Measurements from ENCODE around the gene TDRD5.

TDRD5 gene, protein sequence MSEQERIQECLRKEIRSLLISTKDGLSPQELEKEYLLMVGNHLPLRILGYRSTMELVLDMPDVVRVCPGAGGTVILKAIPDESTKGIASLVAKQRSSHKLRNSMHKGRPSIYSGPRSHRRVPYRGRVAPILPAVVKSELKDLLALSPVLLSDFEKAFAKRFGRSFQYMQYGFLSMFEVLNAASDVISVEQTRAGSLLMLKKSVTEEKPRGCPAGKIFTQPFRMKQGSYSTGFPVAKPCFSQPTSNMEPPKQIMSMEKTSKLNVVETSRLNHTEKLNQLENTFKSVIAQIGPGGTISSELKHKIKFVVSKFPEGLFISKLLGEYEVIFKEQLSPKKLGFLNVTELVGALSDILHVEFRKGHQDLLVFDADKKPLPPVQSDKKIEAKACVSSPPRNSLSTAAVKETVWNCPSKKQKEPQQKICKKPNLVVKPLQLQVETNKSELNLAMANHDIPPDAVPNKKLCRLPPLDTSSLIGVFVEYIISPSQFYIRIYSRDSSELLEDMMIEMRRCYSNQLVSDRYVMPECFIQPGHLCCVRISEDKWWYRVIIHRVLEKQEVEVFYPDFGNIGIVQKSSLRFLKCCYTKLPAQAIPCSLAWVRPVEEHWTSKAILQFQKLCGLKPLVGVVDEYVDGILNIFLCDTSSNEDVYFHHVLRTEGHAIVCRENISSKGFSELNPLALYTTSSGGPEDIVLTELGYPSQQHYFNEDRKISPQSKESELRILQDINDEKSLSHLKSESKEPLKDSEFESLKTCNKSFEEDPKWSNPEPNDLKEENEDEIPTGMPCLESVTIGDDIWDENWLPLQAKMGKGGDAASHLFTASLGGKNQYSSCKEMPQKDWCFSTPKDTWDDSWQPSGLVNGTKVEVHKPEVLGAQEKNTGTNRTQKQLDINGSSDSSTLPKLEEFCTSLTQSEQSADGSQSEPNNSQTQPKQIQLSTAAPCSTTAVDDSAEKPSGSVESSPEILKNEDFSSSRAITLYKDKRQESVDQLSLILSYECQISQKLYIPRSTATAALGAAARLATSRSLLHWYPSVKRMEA

DNA sequence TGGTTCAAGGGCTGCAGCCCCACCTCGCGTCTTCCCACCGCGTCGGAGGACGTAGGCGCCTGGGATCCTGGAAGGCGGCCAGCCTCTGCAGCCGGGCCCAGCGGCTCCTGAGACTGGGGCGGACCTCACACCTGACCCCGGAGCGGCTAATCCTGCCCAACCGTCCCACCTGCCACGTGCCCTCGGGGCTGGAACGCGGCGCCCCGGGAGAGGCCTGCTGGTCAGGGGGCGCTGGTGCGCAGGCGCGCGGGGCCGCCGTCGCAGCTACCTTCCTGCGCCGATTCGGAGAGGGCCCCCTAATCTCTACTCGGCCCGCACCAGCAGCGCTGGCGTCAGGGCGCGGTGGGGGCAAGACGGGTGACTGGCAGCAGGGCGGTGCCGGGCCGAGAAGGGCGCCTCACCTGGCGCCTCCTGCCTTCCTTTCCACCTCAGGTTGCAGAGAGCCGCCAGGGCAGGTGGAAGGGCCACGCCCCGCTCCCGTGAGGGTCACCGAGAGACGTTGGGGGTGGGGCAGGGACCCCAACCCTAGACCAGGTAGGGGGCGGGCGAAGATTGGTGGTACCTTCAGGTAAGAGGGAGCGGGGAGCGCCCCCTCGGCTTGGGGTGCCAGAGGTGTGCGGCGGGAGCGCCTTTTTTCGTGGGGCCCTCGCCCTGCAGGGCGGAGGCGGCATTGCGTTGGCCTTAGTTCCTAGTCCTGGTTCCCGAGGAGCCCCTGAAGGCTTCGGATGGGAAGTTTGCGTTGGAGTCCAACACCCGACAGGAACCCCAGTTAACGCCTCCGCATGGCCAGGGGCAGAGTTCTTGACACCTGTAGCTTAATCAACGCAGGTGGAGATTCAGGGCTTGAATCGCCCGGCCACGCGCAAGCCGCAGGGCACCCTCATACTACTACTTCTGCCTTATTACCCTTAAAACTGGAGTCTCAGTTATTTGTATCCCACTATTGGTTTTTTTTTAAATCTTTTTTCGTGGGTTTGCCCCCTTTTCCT, at the start of gene TDRD5:
TDRD5 (plus strand) TSS at position 241 of the 989 bp plus-strand sequence. CDS start 784 bp downstream, outside the sequence.
- no peak for DNase-seq

DNA sequence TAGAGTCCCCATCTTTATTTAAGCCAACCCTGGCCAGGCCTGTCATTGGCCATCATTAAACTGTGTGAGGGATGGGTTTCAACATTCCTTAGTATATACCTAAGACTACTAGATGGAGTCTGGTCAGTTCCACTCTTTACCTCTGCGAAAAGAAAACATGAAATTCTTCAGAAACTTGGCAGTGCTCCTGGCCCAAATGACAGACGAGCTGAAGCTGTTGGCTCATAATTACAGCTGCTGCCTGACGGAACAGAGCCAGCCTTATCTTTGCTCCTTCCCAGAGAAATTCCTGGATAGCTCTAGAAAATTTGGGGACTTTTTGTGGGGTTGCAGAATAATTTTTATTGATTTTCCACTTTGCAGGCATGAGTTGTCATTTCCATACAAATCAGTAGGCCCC, 46.3 kb upstream of the TDRD5 start:
- DNase-seq, result no peak

DNA sequence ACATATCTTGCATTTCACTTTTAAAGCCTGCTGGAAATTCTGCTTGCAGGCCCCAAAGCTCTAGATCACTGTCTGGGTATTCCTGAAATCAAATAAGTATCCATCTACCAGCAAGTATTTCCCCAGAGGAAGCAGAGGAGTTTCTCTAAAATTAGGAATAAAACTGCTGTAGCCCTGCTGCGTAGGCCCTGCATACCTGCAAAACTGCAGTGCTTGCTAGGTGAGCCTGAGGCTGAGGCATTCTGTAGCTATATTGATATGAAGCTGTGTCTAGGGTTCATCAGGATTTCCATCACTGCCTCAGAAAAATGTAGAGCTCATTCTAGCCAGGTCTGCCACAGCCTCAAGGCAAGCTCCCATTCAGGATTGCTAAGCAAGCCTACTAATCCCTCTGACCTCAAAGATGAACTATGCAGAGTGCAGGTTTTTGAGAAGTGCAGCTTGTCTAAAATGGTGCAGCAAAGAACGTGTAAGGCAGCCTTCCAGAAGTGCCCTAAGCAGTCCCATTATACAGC, 44.6 kb upstream of the TDRD5 start:
- DNase-seq, result no peak

DNA sequence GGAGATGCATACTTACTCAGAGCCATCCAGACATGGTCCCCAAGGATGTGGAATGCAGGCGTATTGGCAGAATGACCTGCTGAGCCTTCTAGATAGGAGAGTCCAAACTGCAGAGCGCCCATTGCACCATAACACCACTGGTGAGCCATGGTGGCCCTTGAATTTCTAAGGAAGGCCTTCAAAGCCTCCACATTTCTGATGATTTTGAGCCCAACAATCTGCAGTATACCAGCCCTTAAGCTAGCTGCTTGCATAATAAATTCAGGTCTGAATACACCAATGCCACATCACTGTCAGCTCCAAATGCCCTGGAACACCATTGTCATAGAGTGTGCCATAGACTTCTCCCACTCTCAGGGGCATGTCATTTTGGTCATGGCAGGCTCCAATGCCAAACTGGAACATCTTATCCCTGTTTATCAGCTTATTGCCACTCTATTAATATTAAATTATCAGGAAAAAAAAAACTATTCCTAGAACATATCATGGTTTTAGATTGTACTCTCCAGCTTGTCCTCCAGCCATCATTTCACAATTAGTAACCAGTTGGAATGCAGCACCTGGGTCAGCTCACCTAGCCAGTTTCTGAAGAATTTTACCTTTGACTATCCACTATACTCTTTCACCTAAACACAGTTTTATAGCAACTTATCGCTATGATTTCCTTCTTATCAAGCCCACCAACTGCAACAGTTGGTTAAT, 42.8 kb upstream of the TDRD5 start:
- DNase-seq, result no peak

DNA sequence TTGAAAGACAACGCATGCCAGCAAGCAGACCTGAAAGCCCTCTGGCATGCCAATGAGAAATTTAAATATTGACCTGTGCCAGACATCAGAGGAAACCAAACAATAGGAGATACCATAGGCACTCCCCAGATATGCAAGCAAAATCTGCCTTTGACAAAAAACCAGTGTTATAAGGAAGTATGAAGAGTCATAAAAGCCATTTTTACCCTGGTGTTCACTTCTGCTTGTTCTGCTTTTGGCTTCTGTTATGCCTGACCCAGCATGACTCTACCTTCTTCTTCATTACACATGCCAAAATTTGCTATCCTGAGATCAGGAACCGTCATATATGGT, 42.3 kb upstream of the TDRD5 start:
- no peak for DNase-seq

DNA sequence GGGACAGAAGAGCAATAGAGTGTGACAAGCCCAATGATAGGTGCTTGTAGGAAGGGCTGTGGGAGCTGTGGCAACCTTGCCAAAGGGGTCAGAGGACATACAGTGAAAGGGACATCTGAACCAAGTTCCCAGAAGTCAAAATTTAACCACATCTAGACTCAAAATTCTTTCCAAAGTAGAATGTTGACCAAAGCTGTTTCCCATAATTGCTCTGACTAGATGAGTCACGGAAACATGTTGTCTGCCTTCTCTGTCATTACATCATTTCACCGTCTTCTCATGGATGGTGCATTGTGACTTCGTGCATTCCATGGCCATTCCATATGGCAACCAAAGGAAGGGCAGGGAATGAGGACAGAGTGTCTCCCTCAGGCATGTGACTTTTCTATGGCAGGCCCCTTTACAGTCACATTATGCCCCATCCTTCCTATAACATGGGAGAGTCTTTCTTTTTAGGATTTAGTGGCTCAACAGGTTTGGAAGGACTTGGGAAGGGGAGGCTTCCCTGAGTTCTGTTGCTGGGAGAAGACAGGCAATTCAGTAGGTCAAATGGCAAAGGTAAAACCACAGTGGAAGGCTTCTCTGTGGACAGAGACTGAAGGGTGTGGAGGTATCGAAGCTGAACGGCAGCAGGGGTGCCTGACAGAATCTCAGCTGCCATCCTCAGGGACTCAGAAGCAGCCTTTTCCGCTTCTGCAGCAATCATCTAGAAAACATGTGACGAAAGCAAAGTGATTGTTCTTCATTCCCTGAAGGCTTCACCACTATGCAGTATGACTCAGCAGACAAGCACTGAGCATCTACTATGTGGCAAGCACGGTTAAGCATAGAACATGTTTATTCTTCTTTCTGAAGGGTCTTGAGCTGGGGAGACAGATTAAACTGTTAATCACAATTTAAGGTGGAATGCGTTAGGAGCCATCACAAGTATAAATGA, 40.6 kb upstream of the TDRD5 start:
- DNase-seq, result no peak

DNA sequence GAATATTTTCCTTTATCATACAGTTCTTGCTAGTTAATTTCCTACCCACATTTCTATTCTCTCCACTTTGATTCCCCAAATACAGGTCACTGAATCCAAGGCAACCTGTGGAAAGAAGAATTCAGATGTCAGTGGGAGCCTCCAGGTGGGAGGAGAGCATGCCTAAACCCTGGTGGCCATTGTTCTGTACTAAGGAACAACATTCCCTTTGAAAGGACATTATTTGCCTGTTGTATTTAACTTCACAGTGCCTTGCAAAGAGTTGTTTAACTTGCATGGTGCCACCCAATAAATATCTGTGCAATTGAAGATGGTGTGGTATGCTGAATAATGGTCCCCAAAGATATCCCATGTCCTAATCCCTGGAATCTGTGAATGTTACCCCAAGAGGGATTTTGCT, 37.2 kb upstream of the TDRD5 start:
- DNase-seq, result no peak

DNA sequence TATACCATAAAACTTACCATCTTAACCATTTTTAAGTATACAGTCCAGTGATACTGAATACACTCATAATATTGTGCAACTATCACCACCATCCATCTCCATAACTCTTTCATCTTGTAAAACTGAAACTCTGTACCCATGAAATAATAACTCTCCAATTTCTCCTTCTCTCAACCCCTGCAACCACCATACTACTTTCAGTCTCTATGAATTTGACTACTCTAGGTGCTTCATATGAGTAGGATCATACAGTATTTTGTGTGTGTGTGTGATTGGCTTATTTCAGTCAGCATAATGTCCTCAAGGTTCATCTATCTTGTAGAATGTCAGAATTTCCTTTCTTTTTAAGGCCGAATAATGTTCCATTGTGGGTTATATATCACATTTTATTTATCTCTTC, 33.6 kb upstream of the TDRD5 start:
- DNase-seq, result no peak

DNA sequence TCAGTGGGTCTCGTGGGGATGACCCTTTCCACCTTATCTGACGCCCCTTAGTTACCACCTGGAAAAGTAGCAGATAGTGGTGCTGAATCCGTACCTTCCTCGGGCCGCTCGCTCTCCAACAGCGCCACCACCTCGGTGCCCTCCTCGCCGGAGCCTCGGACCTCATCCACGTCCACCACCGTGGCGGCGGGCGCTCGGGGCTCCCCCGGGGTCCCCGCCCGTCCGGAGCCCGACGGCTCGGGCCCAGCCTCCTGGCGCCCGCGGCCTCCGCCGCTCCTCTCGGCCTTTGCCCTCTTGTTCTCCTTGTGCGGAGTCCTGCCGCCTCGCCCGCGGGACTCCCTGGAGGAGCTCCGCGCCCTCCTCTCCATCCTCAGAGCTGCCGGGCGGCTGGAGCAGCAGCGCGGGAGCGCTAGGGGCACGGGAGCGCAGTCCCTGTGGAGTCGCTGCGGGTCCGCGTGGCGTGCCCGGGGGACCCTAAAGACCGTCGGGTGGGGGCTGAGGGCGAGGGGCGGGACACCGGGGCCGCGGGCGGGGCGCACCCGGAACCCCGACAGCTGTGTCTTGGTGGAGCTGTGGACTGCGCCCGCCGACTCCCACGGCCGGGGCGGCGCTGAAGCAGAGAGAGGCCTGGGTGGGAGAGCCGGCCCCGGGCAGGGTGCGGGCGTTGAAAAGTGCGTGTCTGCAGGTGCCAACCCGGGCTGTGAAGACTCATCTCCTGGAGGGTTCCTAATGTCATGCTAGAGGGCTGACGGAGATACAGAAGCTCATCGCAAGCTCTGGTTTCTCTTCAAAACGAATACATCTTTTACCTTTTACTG, 15.9 kb upstream of the TDRD5 start, which contains the start of gene NPHS2:
NPHS2 (minus strand) TSS at position 452 of the 818 bp plus-strand sequence; CDS start at position 368, 84 bp downstream.
- no peak for DNase-seq

DNA sequence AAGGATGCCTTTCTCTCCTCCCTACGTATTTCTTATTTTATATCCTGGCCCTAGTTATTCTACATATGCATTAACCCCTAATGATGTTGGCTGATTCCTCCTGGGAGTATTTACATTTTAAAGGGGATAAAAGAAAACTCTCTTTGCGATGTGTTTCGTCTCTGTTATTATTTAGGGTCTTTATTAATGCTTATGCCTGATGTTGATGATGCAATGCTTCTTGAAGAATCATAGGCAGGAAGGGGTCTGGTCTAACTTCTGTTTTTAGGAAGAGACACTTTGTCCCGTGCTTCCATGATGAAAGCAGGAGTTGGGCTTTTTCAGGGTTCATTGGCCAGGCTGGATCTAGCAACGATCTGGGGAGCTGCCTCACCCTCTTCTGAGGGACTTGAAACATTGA, 15.1 kb upstream of the TDRD5 start:
- no peak for DNase-seq

DNA sequence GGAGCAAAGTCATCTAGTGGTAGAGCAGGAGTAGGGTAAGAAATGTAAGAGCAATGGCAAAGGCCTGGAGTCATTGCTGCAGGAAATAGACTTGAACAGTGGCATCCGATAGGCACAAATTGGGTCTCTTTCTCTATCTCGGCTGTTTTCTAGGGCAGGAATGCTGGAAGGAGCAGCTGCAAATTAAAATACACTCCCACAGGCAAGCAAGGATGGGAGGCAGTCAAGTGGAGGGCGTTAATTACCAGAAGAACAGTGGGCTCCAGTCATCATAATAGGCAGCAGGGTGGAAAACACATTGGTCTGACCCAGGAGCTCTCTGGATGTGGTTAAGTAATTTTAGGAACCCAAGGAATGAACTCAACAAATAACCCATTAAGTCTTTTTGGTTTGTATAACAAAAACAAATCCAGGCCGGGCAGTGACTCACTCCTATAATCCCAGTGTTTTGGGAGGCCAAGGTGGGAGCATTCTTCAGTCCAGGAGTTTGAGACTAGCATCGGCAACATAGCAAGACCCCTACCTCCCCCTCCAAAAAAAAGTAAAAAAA, 7.8 kb upstream of the TDRD5 start:
- DNase-seq, result no peak

DNA sequence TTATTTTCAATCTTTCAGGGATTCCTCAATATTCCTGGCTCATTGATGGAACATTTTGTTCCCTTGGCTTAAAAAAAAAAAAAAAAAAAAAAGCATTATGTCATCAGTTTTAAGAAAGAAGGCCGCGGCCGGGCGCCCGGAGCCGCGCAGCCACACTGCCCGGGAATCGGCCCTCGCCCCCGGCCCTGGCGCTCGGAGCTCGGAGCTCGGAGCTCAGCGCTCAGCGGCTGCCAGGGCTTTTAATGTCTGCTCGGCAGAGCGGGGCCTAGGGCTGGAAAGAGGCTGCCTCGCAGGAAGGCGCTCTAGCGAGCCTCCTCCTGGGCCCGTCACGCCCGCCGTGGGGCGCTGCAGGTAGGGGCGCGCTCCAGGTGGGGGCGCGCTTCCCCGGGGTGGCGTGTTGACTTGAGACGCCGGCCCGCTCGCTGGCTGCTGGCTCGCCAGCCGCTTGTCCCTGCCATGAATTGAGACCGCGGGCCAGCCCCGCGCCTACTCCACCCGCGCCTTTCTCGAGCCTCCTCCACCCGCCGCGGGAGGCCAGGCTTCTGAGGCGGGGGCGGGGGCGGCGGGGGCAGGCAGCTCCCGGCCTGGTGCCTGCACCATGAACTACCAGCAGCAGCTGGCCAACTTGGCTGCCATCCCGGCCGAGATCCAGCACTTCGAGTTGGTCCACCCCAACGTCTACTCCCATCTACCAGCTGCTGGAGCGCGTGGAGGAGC, 5.4 kb upstream of the TDRD5 start:
- DNase-seq, result peak; percentile 34

DNA sequence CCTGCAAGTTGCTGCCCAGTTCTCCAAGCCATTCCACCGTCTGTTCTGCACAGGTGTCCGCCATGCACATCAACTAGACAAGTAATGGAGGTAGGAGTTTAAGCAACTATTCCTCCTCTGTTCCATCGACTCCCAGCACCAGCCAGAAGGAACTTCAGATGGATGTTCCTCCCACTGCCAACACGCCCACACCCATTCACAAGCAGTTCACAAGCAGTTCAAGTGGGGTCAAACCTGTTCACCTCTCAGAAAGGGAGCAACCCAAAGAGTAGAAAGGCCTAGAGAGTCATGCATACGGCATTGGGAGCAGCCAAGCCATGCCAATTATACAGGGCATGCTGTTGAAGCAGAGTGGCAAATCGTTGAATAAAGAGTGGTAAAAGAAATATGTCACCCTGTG, 4.3 kb upstream of the TDRD5 start:
- DNase-seq, result no peak

DNA sequence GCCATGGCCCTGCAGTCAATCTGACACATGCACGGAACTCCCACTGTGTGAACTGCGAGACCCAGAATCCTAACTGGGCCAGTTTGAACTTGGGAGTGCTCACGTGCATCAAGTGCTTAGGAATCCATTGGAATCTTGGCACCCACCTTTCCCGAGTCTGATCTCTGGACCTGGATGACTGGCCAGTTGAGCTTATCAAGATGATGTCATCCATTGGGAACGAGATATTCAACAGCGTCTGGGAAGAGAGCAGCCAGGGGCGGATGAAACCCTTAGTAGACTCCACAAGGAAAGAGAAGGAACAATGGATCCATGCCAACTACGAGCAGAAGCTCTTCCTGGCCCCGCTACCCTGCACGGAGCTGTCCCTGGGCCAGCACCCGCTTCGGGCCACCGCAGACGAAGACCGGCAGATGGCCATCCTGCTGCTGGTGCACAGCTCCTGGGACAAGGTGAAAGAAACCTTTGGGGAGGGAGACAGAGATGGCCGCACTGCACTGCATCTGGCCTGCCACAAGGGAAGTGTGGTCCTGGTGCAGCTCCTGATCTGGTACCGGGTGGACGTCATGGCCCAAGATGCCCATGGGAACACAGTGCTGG, 3.1 kb upstream of the TDRD5 start:
- DNase-seq, result no peak

DNA sequence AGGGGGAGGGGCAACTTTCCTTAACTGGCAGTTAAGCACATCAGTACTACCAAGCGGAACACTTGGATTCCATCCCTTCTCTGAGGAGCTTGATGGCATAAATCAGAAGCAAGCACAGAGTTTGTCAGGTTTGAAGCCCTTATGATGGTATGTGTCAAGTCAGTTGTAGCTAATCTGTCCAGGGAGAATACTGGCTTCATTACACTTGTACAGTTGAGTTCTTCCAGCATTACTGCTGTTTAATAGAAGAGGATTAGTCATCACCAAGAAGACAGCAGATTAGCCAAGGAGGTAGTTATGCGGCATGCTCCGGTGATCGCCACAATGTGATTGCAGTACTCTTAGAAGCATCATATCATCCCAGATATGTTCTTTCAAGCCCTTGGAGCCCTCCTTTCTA, 2.1 kb upstream of the TDRD5 start:
- no peak for DNase-seq

DNA sequence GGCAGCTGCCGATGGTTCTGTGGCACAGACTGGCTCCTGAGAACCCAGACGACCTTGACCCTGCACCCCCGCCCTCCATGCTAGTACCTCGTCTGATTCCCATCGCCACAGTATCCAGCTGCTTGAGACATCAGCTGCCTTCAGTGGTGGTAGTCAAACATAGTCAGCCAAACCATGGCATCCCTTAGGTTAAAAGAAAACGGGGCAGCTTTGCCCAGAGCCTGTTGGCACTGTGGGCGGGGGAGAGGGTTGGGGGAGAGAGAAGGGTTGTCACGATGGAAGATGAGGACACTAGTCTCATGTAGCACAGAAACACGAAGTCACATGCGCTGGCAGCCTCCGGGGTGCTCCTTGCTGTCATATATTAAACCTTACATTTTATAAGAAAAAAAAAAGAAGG, 961 bp upstream of the TDRD5 start:
- no peak for DNase-seq

DNA sequence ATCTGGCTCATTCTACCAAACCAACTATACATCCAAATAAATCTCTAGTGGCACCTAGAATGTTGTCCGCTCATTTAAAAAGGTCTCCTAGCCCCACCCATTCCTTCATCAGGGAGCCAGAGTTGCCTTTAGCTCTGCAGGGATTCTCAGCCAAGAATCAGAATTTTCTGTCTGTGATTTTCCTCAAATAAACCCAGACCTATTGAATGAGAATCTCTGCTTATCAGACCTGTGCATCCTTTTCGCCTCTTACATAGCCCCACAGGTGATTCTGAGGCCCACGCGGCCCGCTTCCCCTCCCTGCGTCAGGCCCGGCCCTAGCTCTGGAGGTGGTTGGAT, 410 bp upstream of the TDRD5 start:
- no peak for DNase-seq

DNA sequence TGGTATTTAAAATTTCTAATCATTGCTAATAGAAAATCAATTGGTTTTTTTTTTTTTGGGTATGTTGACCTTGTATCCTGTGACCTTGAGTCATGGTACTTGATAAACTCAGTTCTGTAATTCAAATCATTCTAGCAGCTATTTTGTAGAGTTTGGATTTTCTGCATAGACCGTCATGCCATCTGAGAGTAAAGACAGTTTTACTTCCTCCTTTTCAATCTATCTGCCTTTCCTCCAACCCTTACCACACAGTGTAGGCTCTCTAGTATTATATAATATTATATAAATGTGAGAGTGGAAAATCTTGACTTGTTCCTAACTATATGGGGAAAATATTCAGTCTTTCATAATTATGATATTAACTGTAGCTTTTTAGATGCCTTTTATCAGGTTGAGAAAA, 7.0 kb downstream of the TDRD5 start:
- no peak for DNase-seq
